ENCODE data around the gene GSX2.

GRCh38 chr4:54099287-54099747 is 646 bp upstream of the GSX2 start:
- TF ChIP-seq BACH2 (CRISPR knock-in tag; IDR thresholded peaks at IDR 0.05; ENCODE audit: borderline replicate concordance) = no peak
- TF ChIP-seq PPARA (CRISPR knock-in tag; IDR thresholded peaks at IDR 0.05; ENCODE audit: borderline replicate concordance) = no peak
- no peak for TF ChIP-seq CSRNP3 (CRISPR knock-in tag; IDR thresholded peaks at IDR 0.05)
- TF ChIP-seq TOX (CRISPR knock-in tag; IDR thresholded peaks at IDR 0.05; ENCODE audit: borderline replicate concordance) = no peak
- no peak for TF ChIP-seq ZFP30 (CRISPR knock-in tag; IDR thresholded peaks at IDR 0.05)
- no peak for TF ChIP-seq CSDC2 (CRISPR knock-in tag; IDR thresholded peaks at IDR 0.05)
- TF ChIP-seq ARNTL (CRISPR knock-in tag; IDR thresholded peaks at IDR 0.05; ENCODE audit: borderline replicate concordance, low read depth) = no peak
- no peak for TF ChIP-seq PATZ1 (CRISPR knock-in tag; IDR thresholded peaks at IDR 0.05; ENCODE audit: borderline replicate concordance)
- no peak for TF ChIP-seq ZNF70 (CRISPR knock-in tag; IDR thresholded peaks at IDR 0.05)
- no peak for TF ChIP-seq ZFP3 (CRISPR knock-in tag; IDR thresholded peaks at IDR 0.05)

All from SK-N-SH treated with all-trans-retinoic acid at 6 μM for 48 hours (cell line).